GM19468 (cell line): ENCODE data around the gene PPOX.

Source experiments
- ATAC-seq: cut with Tn5 transposase; IDR thresholded peaks from one replicate; pipeline ENCODE4 v1.9.1; 2021; ENCODE audit warnings: mild to moderate bottlenecking, moderate library complexity, moderate number of reproducible peaks; ENCODE audit not compliant: unreplicated experiment; ENCODE audit errors: extremely low read depth

Gene PPOX

GRCh38 chr1:161173711-161174110 is 7.5 kb downstream of the PPOX start:
- no peak for ATAC-seq

GRCh38 chr1:161174911-161175310 is 8.7 kb downstream of the PPOX start:
- ATAC-seq, result no peak

DNA sequence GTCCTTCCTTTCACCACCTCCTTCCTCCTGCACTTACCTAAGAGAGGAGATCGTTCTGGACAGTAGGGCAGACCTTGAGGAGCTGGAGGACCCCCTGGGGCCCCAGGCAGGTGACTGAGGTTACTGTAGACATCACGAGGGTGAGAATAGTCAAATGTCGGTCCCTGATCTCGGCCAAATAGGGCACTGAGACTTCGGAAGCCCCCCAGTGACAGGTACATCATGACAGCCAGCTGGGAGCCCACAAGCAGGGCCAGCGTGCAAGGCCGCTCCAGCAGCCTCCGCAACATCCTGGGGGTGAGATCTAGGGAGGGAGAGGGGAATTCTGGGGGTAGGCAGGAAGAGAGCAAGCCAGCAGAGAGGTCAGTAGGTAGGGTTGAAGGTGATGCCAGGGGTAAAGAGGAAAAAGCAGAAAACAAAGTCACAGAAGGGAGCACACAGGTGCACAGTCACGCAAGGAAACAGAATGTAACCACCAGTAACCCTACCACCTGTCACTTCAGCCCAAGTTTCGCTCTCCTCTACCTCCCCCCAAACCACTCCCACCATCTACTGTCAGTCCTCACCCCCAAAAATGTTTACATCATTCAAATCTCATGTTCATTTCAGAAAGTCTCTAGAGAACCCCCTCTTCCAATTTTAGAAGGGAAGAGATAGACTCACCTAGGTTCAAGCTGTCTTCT is 9.7 kb downstream of the PPOX start:
- no peak for ATAC-seq

DNA sequence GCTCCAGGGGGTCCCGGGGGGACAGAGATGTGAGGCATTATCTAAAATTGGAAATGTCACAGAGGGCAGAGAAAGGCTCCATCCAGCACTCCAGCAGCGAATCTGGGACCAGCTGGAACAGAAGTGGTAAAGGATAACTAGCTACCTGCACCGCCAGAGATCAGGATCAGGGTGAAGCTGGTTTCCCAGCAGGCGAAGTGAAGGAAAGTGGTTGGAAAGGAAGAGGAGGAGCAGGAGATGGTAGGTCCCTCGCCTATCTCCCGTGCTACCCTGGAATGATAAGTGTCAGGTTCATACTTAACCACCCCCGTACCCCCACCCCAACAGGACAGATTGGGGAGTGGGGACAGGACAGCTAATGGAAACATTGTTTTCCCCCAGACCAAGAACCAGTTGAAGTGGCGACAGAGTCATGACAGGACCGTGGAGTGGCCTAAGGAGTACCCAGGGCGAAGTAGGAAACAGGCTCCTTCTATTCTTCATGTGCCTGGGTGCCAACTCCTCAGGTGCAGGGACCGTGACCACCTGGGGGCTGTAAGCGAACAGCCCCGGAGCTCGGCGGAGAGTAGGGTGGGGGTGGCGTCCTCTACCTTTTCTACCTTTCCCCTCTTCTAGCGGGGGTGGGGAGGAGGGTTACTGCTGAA is 10.4 kb downstream of the PPOX start:
- no peak for ATAC-seq

GRCh38 chr1:161177112-161177935 is 11.1 kb downstream of the PPOX start, which contains the start of gene B4GALT3:
TSS of gene B4GALT3 (minus strand) at chr1:161177507. CDS start at chr1:161176060, 1,447 bp downstream.
- ATAC-seq, result no peak

- no peak for ATAC-seq
Observed at GRCh38 chr1:161177936-161178244, 11.7 kb downstream of the PPOX start.

DNA sequence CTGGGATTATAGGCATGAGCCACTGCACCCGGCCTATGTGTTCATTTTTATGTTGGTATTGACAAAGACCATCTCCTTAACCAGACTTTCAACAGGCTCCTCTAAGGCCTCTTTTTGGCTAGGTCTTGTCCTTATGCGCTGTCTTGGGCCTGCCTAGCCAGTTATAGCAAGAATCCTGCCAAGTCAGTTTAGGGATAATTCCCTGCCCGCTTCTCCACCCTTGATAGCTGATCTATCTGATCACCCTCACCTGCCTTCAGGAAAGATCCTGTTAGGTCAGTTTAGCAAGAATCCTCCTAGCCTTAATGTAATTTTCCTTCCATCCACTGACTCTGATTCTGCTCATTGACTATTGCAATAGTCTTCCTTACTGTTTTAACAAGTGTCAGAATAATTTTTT is 13.5 kb downstream of the PPOX start:
- no peak for ATAC-seq

DNA sequence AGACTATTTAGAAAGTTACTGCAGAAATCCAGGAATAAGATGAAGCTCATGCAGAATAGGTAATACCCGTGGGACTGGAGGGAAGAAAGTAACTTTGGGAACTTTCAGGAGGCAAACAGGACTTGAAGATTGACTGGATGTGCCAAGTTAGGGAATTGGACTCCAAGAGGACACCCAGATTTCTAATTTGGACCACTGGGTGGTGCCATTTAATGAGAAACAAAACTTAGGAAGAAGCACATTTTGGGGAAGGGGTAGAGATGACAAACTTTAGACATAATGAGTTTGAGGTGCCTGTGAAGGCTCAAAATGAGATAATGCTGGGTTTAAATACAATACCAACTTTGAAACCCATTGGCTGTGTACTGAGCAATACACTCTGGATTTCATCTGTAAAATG is 14.4 kb downstream of the PPOX start:
- ATAC-seq, result no peak

GRCh38 chr1:161182214-161182613 is 16.0 kb downstream of the PPOX start:
- ATAC-seq, result no peak

GRCh38 chr1:161185282-161185682 is 19.1 kb downstream of the PPOX start:
- no peak for ATAC-seq

- ATAC-seq, result no peak
Observed at GRCh38 chr1:161185732-161186311, 19.6 kb downstream of the PPOX start.

DNA sequence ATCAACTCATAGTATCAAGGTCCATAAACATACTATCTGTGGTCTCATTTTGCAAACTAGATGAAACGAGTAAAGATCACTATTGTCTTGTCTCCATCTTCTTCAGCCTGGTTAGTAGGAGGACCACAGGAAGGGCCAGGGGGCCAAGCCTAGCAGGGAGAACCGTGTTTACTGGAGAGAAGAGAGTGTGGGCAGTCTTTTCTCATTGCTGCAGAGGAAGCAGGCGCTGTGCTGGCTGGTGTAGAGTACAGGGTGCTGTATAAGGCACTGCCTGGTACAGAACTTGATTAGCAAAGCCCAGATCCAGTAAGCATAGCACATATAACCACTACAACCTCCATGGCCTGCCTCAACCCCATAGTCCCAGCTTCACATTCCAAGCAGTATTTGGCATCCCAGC is 21.1 kb downstream of the PPOX start:
- no peak for ATAC-seq

DNA sequence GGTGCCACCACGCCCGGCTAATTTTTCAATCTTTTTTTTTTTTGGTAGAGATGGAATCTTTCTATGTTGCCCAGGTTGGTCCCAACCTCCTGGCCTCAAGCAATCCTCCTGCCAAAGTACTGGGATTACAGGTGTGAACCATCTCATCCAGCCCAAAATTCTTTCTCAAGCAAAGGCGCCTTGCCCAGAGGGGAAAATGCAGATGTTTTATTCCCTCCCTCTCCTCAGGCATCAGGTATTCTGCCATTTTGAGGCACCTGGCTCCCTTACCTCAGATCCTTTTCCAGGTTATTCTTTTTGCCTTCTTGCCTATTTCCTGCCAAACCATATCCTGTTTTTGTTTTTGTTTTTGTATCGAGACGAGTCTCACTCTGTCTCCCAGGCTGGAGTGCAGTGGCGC is 22.2 kb downstream of the PPOX start:
- no peak for ATAC-seq

DNA sequence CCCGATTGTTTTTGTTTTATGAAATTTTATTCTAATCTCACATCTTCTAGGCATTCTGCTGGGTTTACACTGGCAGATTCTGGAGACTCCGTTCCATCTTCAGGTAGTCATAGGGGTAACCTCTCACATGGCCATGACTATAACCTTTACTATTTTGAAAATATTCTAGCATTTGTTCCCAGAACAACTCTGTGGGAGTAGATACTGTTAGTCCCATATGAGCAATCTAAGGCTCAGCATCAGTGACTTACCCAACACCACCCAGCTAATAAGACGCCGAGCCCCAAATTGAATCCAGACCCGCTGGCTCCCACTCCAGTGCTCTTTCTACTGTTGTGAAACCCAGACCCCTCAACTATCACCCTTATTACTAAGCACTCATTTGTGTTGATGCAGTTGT is 22.8 kb downstream of the PPOX start:
- no peak for ATAC-seq

DNA sequence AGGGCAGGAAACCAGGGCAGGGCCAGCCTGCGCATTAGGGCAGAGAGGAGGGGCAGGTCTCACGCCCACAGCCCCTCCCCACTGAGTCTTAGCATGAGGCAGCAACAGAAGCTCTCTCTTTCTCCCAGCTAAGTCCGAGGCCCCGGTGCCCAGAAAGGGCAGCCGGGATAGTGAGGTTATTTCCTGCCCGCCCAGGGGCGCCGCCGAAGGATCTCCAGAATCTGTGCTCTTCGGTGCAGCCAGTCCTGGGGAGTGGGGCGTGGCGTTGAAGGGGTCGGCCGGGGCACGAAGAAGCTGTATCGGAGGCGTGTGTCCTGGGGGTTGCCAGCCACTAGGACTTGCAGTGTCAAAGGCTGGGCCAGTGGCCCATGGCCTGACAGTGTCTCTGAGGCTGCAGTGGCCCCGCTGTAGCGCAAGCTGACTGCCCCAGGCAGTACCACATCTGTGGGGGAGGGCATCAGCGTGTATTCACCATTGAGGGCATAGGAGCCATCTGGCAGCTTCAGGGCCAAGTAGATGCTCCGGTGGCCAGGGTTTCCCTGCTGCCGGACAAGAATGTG is 24.8 kb downstream of the PPOX start:
- ATAC-seq, result no peak

GRCh38 chr1:161191971-161192370 is 25.7 kb downstream of the PPOX start:
- no peak for ATAC-seq

- ATAC-seq, result no peak
Observed at GRCh38 chr1:161192476-161193465, 26.5 kb downstream of the PPOX start.

- no peak for ATAC-seq
Observed at GRCh38 chr1:161193561-161194235, 27.5 kb downstream of the PPOX start.

GRCh38 chr1:161195171-161195570 is 28.9 kb downstream of the PPOX start:
- ATAC-seq, result no peak
